Activated CD8-positive, alpha-beta memory T cell treated with anti-CD3 and anti-CD28 coated beads, Interleukin-2, amount 50 U/mL, for 48 hours (primary cell): ENCODE data around the gene CRYZ.

Experiments
- DNase-seq: peaks from one replicate; pipeline ENCODE4 v3.0.0-alpha.2; 2020

Gene CRYZ

GRCh38 chr1:74729741-74730478 lies 2.9 kb downstream of the CRYZ start:
- no peak for DNase-seq

GRCh38 chr1:74728736-74729135 lies 4.1 kb downstream of the CRYZ start:
- DNase-seq: no peak

GRCh38 chr1:74726063-74726462 lies 6.8 kb downstream of the CRYZ start:
- no peak for DNase-seq

GRCh38 chr1:74717626-74718025 lies 15.2 kb downstream of the CRYZ start:
- DNase-seq: no peak

- no peak for DNase-seq
Measured at GRCh38 chr1:74716822-74717221, 16.0 kb downstream of the CRYZ start.

- no peak for DNase-seq
Measured at GRCh38 chr1:74715806-74716205, 17.0 kb downstream of the CRYZ start.

GRCh38 chr1:74715236-74715502 lies 17.7 kb downstream of the CRYZ start:
- no peak for DNase-seq

GRCh38 chr1:74714429-74715235 lies 18.2 kb downstream of the CRYZ start:
- no peak for DNase-seq

- no peak for DNase-seq
Measured at GRCh38 chr1:74713849-74714248, 19.0 kb downstream of the CRYZ start.

- DNase-seq: no peak
Measured at GRCh38 chr1:74712881-74713280, 20.0 kb downstream of the CRYZ start.

GRCh38 chr1:74703386-74704182 lies 29.3 kb downstream of the CRYZ start:
- DNase-seq: no peak

- DNase-seq: no peak
Measured at GRCh38 chr1:74699331-74699730, 33.5 kb downstream of the CRYZ start.

GRCh38 chr1:74697832-74698231 lies 35.0 kb downstream of the CRYZ start:
- DNase-seq: no peak

GRCh38 chr1:74693473-74693872 lies 39.4 kb downstream of the CRYZ start:
- DNase-seq: no peak

- no peak for DNase-seq
Measured at GRCh38 chr1:74690909-74691308, 41.9 kb downstream of the CRYZ start.

GRCh38 chr1:74690364-74690696 lies 42.5 kb downstream of the CRYZ start:
- DNase-seq: no peak

- no peak for DNase-seq
Measured at GRCh38 chr1:74689621-74690363, 43.1 kb downstream of the CRYZ start.

- no peak for DNase-seq
Measured at GRCh38 chr1:74686928-74687327, 45.9 kb downstream of the CRYZ start.

GRCh38 chr1:74684301-74684700 lies 48.5 kb downstream of the CRYZ start:
- no peak for DNase-seq

- DNase-seq: no peak
Measured at GRCh38 chr1:74683656-74684055, 49.2 kb downstream of the CRYZ start.

GRCh38 chr1:74681851-74682250 lies 51.0 kb downstream of the CRYZ start:
- no peak for DNase-seq

- no peak for DNase-seq
Measured at GRCh38 chr1:74681449-74681848, 51.4 kb downstream of the CRYZ start.

- no peak for DNase-seq
Measured at GRCh38 chr1:74681001-74681400, 51.8 kb downstream of the CRYZ start.
